HepG2 (cell line): ENCODE results near the gene ADGRF1. TPM values are rescaled to one million over a fixed set of nuclear protein-coding genes. Genes with fewer than 3 reads are reported as not detected.
A peak's percentile ranks its signal among the peaks of the same experiment; 100 is the strongest.

Experiments used
- ATF4 ChIP-seq, 2 experiments: fragments of 450-650 bp in 1 of 2; sonication (generic) in 1 of 2; formaldehyde crosslinking; IDR thresholded peaks; 2 replicates each; pipeline versions ENCODE4 v1.5.0 to v1.8.0; 2020 to 2022; ENCODE audit warnings: mild to moderate bottlenecking in 1 of 2, missing genetic modification reagents in 1 of 2
- DZIP1 ChIP-seq: sonication (generic); formaldehyde crosslinking; IDR thresholded peaks from 2 replicates; pipeline ENCODE4 v1.5.0; 2020; ENCODE audit warnings: mild to moderate bottlenecking, missing genetic modification reagents
- EHMT2 ChIP-seq: fragments of 200-600 bp; sonication (generic); IDR thresholded peaks from 2 replicates; pipeline ENCODE4 v1.7.0; 2017; ENCODE audit warnings: antibody characterized with exemption, low read depth, low read length, borderline replicate concordance
- FOSL2 ChIP-seq: sonication (generic); formaldehyde crosslinking; IDR thresholded peaks from 2 replicates; pipeline ENCODE4 v1.4.0; 2020; ENCODE audit warnings: missing genetic modification reagents
- HMGXB4 ChIP-seq, 2 experiments: sonication (generic) in 1 of 2; formaldehyde crosslinking in 1 of 2; IDR thresholded peaks; 2 replicates each; pipeline versions ENCODE4 v1.4.0 to v1.6.1; 2018 to 2020; ENCODE audit warnings: missing genetic modification reagents in 2 of 2, borderline replicate concordance in 1 of 2, low read depth in 1 of 2, mild to moderate bottlenecking in 1 of 2, missing biosample characterization in 1 of 2
- JUNB ChIP-seq: sonication (generic); formaldehyde crosslinking; IDR thresholded peaks from 2 replicates; pipeline ENCODE4 v1.8.0; 2022; ENCODE audit warnings: missing genetic modification reagents, mild to moderate bottlenecking, borderline replicate concordance
- POLR2G ChIP-seq: fragments of 200-400 bp; formaldehyde crosslinking; IDR thresholded peaks from 2 replicates; pipeline ENCODE4 v1.6.1; 2018; ENCODE audit warnings: mild to moderate bottlenecking, low read depth, low read length, moderate library complexity
- SALL2 ChIP-seq: sonication (generic); formaldehyde crosslinking; IDR thresholded peaks from 2 replicates; pipeline ENCODE4 v1.8.1; 2023; ENCODE audit warnings: mild to moderate bottlenecking, missing genetic modification reagents, inconsistent platforms
- ZBTB10 ChIP-seq: sonication (generic); formaldehyde crosslinking; IDR thresholded peaks from 2 replicates; pipeline ENCODE4 v1.4.0; 2020; ENCODE audit warnings: missing genetic modification reagents, borderline replicate concordance
- ZNF574 ChIP-seq: sonication (generic); formaldehyde crosslinking; IDR thresholded peaks from 2 replicates; pipeline ENCODE4 v1.4.0; 2020; ENCODE audit warnings: missing genetic modification reagents
- ZNF709 ChIP-seq: sonication (generic); formaldehyde crosslinking; IDR thresholded peaks from 2 replicates; pipeline ENCODE4 v1.5.0; 2020; ENCODE audit warnings: mild to moderate bottlenecking, missing genetic modification reagents
- ZNF800 ChIP-seq: sonication (generic); formaldehyde crosslinking; IDR thresholded peaks from 2 replicates; pipeline ENCODE4 v1.4.0; 2020; ENCODE audit warnings: missing genetic modification reagents
- polyA plus RNA-seq, 8 experiments: library from polyadenylated mRNA; depleted of rRNA in 3 of 8; stranded (reverse) in 7 of 8; unstranded in 1 of 8; fragments of >200 nt; fragmentation: Illumina TruSeq in 4 of 8; extraction: Trizol in 4 of 8; gene quantifications; 2 replicates each; pipeline versions ENCODE4 v1.2.1 to v1.2.3, GENCODE V29; 2011 to 2016; ENCODE audit warnings: low read depth in 4 of 8, missing spikeins in 1 of 8, mixed read lengths in 1 of 8; ENCODE audit not compliant: insufficient read depth in 1 of 8
- total RNA-seq, 5 experiments: library from RNA; depleted of rRNA; stranded (reverse); fragments of >200 nt; fragmentation: Illumina TruSeq; extraction: Trizol; gene quantifications; 2 replicates each; pipeline ENCODE4 v1.2.3, GENCODE V29; 2016; ENCODE audit warnings: low read depth in 1 of 5

ADGRF1 gene
- total and polyA plus RNA-seq, 2 of the 13 experiments (the other 11 are each of a cell fraction or from before 2014, with no cell fraction given): not detected

GRCh38 chr6:47047479-47048407 lies 5.6 kb upstream of the ADGRF1 start (continued):
- TF ChIP-seq ZNF574 (peak; percentile 54; the same call in 1 of the 2 replicates), FOSL2 (CRISPR knock-in tag) (peak; percentile 79), ZBTB10 (no peak), HMGXB4 (CRISPR knock-in tag; IDR thresholded peaks at IDR 0.05; ENCODE audit: borderline replicate concordance in 1 of 2, low read depth in 1 of 2) (peak in 1 of 2 experiments; percentile 79; a peak in 3 of 4 replicates), DZIP1 (CRISPR knock-in tag) (no peak), SALL2 (CRISPR knock-in tag) (peak; percentile 64; the same call in 1 of the 2 replicates), ZNF709 (CRISPR knock-in tag) (0 out of 2 replicates have a peak, but pooled peaks have one; percentile 53), ZNF800 (CRISPR knock-in tag) (0 out of 2 replicates have a peak, but pooled peaks have one; percentile 51), JUNB (peak; percentile 73; the same call in 1 of the 2 replicates), EHMT2 (peak; percentile 67; the same call in 1 of the 2 replicates), POLR2G (no peak), ATF4 (CRISPR knock-in tag; IDR thresholded peaks at IDR 0.05) (0 out of 4 replicates have a peak, but pooled peaks of 1 of the 2 experiments have one; percentile 28)
